ENCODE measurements around the gene RIOX2.

RIOX2 gene

DNA sequence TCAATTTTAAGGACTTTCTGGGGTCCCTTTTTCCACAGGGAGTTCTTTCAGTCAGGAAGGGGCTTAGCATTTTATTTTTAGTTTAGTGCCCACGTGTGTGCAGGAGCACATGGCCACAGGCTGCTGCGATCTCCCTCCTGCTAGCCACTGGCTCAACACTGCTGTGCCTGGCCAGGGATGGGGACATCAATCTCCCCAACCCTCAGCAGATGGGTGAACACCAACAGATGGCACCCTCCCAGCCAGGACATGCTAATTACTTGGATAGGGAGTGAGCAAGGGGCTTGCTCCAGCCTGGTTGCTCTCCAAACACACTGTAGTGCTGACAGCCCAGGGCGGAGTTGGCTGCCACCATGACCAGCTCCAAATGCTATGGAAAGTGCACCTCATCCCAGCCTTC lies 7.4 kb upstream of the RIOX2 start:
- DNase-seq (ENCODE audit: low read depth): no peak
- TF ChIP-seq, protein P1, sequence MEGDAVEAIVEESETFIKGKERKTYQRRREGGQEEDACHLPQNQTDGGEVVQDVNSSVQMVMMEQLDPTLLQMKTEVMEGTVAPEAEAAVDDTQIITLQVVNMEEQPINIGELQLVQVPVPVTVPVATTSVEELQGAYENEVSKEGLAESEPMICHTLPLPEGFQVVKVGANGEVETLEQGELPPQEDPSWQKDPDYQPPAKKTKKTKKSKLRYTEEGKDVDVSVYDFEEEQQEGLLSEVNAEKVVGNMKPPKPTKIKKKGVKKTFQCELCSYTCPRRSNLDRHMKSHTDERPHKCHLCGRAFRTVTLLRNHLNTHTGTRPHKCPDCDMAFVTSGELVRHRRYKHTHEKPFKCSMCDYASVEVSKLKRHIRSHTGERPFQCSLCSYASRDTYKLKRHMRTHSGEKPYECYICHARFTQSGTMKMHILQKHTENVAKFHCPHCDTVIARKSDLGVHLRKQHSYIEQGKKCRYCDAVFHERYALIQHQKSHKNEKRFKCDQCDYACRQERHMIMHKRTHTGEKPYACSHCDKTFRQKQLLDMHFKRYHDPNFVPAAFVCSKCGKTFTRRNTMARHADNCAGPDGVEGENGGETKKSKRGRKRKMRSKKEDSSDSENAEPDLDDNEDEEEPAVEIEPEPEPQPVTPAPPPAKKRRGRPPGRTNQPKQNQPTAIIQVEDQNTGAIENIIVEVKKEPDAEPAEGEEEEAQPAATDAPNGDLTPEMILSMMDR (IDR thresholded peaks at IDR 0.05; ENCODE audit: control insufficient read depth, insufficient read depth, low read depth, low read length, missing control alignments): no peak
- H3K4me3 ChIP-seq (ENCODE audit: control insufficient read depth, low read depth, low read length): no peak overlapping the region

DNA sequence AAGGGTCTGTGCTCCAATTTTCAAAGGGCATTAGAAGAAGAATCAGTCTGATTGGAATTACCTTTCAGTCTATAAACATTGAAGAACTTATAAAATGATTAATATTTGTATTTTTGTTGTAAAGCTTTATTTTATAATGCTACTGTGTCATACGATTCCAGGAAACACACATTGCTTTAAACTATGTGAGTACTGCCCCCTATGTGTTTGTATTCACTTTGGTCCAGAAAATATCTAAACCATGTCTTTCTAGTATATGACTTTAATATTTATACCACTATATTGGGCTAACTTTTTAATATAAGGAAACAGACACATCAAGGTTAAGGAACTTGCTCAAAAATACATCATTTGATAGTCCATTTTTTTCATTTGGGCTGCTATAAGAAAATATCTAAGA lies 3.2 kb upstream of the RIOX2 start:
- no peak overlapping the region for H3K4me3 ChIP-seq (ENCODE audit: control insufficient read depth, low read depth, low read length)
- TF ChIP-seq, protein P1 (IDR thresholded peaks at IDR 0.05; ENCODE audit: control insufficient read depth, insufficient read depth, low read depth, low read length, missing control alignments): no peak
- DNase-seq (ENCODE audit: low read depth): no peak

DNA sequence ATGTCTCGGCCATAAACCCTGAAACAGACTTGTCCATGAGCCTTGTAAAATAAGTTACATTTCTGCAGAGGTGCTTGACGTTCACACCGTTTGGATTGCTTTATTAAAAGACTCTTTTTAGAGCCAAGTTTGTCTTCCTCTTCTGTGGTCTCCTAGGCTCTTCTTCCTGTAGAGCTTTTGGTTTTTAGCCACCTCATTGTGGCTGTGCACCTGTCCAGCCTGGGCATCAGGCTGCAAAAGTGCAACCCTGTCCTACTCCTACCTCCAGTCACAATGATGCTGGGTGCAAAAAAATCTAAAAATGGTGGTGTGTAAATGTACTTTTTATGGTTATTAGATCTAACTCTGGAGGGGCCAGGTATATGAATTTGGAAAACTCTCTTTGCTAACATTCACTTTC lies 2.8 kb upstream of the RIOX2 start:
- H3K4me3 ChIP-seq (ENCODE audit: control insufficient read depth, low read depth, low read length): no peak overlapping the region
- DNase-seq (ENCODE audit: low read depth): no peak
- TF ChIP-seq, protein P1 (IDR thresholded peaks at IDR 0.05; ENCODE audit: control insufficient read depth, insufficient read depth, low read depth, low read length, missing control alignments): no peak

DNA sequence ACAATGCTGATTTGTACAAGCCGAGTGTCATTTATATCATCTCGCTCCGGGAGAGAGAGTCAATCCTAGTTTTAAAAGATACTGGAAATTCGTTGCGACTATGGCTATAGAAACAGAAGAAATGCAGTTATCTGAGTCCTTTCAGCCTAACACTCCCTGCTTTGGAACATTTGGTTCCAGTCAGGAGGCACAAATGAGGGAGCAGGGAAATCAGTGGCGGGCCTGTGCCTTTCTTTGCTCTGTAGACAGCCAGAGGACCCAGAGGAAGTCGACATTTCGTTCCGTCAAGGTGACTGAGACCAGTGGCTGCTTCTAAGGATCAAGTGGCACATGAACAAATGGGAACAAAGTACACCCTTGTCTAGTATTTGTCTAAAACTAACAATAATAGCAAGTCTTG lies 745 bp upstream of the RIOX2 start:
- no peak for DNase-seq (ENCODE audit: low read depth)
- H3K4me3 ChIP-seq (ENCODE audit: control insufficient read depth, low read depth, low read length): no peak overlapping the region
- TF ChIP-seq, protein P1 (IDR thresholded peaks at IDR 0.05; ENCODE audit: control insufficient read depth, insufficient read depth, low read depth, low read length, missing control alignments): no peak

DNA sequence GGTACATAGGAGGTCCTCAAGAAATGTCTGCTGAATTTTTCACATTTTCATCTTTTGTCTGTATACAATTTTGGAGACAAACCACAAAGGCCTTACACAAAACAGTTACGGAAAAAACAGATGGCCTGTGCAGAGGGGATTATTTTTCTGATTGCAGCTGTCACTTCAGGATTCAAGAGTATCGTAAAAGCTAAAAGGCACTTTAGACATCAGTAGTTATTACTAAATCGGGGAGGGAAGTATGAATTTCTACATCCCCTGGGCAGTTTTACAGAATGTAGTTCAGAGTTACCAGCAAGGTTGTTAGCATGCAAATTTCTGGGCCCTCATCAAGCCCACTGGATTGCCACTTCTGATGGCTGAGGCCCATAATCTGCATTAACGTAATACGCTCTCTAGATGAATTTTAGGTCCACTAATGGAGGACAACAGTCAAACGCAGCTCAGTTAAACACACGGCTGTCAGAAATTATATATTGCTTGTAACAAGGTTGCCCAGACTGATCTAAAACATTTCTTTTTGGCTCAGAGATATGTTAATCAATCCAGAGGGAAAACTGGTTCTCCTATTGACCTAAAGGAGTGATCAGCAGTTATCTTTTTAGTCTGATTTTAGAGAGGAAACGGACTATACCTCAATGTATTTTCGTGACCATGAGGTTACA lies 1.1 kb downstream of the RIOX2 start:
- H3K4me3 ChIP-seq (ENCODE audit: control insufficient read depth, low read depth, low read length): peak overlapping the region; percentile 49
- DNase-seq (ENCODE audit: low read depth): no peak
- TF ChIP-seq, protein P1 (IDR thresholded peaks at IDR 0.05; ENCODE audit: control insufficient read depth, insufficient read depth, low read depth, low read length, missing control alignments): no peak

DNA sequence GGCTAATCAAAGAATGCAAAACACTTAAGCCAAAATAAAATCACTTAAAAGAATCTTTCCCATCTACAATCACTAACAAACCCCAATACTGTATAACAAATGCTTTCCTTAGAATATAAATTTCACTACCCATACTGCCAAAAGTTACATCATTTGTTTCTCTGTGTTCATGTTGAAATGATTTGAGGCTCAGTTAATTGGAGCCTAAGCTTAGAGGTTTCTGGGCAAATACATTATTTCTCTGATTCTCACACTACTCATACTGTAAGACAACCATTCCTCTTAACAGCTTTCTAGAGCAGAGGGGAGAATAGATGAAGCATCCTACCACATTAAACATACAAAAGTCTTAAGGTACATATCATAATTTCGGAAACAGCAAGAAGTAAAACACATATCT lies 2.1 kb downstream of the RIOX2 start:
- TF ChIP-seq, protein P1 (IDR thresholded peaks at IDR 0.05; ENCODE audit: control insufficient read depth, insufficient read depth, low read depth, low read length, missing control alignments): no peak

More for the DNA sequence above, 2.1 kb downstream of the RIOX2 start:
- H3K4me3 ChIP-seq (ENCODE audit: control insufficient read depth, low read depth, low read length): no peak overlapping the region
- no peak for DNase-seq (ENCODE audit: low read depth)

Data from AG09309 (cell line).